Heart left ventricle (tissue), 13 donors: ENCODE results near the gene PRR7.

Source experiments
- CTCF ChIP-seq, 12 donors: fragments of 200-600 bp; sonication (generic) in 4 of 12; IDR thresholded peaks; one replicate each; pipeline versions ENCODE4 v1.5.0 to v1.8.0; 2018 to 2022; ENCODE audit warnings: antibody characterized with exemption in 12 of 12, mild to moderate bottlenecking in 5 of 12
- POLR2A ChIP-seq, 2 donors: fragments of 450-650 bp; IDR thresholded peaks; one replicate each; pipeline ENCODE4 v1.6.1; 2017; ENCODE audit warnings: antibody characterized with exemption in 2 of 2, mild to moderate bottlenecking in 2 of 2, moderate library complexity in 2 of 2
- donor health status: ischemic (EF 13 %, LVEDD 7.1; RV severe dilation, severe dysfunction).
- donor health status: DM: no; HTN: yes; CAD: no.
- donor health status: DM: no; HTN: no; CAD: no.
- donor health status: ischemic (EF 25% LVEDD 6.9; RV normal size, moderate dysfunction).
- donor health status: ischemic (EF 25% LVEDD 5.7; RV mildly dilated, moderate dysfunction).
- donor health status: ischemic (EF 35%, LVEDD 5.7; RV mildly dilated, moderate dysfunction).
- donor health status: nonischemic (EF 11% LVEDD 7.7; RV severe dilation, severe dysfunction).
- donor health status: DM: yes; HTN: yes; CAD: no.
- donor health status: PGD.
- donor health status: ischemic (EF 29% LVEDD 5.4; RV normal size, mild dysfunction).
- donor health status: nonischemic (EF 23%, LVEDD 6.1; RV moderate dilation, normal function).

- TF ChIP-seq CTCF (IDR thresholded peaks at IDR 0.05) (no peak), POLR2A (IDR thresholded peaks at IDR 0.05) (no peak)
These were observed 17.2 kb upstream of the PRR7 start for GRCh38 chr5:177429248-177430040.
